ENCODE results near the gene CPEB1.
"Not testable (repeated sequence)": the region's sequence is repeated elsewhere in the genome, so short reads cannot be mapped to it uniquely, and the experiment has no call there.

Gene CPEB1

GRCh38 chr15:82648257-82649103 is 1.3 kb upstream of the CPEB1 start:
- no peak for DNase-seq

- DNase-seq, result peak; percentile 77
Measured at GRCh38 chr15:82647835-82648256, 683 bp upstream of the CPEB1 start.

- no peak for DNase-seq
Measured at GRCh38 chr15:82646250-82647044, 716 bp downstream of the CPEB1 start.

- not testable (repeated sequence) for DNase-seq
Measured at GRCh38 chr15:82644967-82645852, 2.0 kb downstream of the CPEB1 start.

- no peak for DNase-seq
Measured at GRCh38 chr15:82643992-82644391, 3.2 kb downstream of the CPEB1 start.

- DNase-seq, result no peak
Measured at GRCh38 chr15:82642656-82643055, 4.5 kb downstream of the CPEB1 start.

- DNase-seq, result no peak
Measured at GRCh38 chr15:82641129-82641798, 5.9 kb downstream of the CPEB1 start.

- DNase-seq, result no peak
Measured at GRCh38 chr15:82640672-82641071, 6.5 kb downstream of the CPEB1 start.

- DNase-seq, result no peak
Measured at GRCh38 chr15:82635798-82636197, 11.4 kb downstream of the CPEB1 start.

- DNase-seq, result no peak
Measured at GRCh38 chr15:82630033-82630432, 17.1 kb downstream of the CPEB1 start.

- no peak for DNase-seq
Measured at GRCh38 chr15:82625136-82625535, 22.0 kb downstream of the CPEB1 start.

- DNase-seq, result no peak
Measured at GRCh38 chr15:82624438-82624837, 22.7 kb downstream of the CPEB1 start.

- DNase-seq, result no peak
Measured at GRCh38 chr15:82624008-82624407, 23.2 kb downstream of the CPEB1 start.

GRCh38 chr15:82621970-82622369 is 25.2 kb downstream of the CPEB1 start:
- no peak for DNase-seq

- no peak for DNase-seq
Measured at GRCh38 chr15:82613747-82614146, 33.4 kb downstream of the CPEB1 start.

GRCh38 chr15:82611348-82611747 is 35.8 kb downstream of the CPEB1 start:
- DNase-seq, result no peak

GRCh38 chr15:82602195-82602594 is 45.0 kb downstream of the CPEB1 start:
- no peak for DNase-seq

- no peak for DNase-seq
Measured at GRCh38 chr15:82599862-82600261, 47.3 kb downstream of the CPEB1 start.

- no peak for DNase-seq
Measured at GRCh38 chr15:82597815-82598214, 49.3 kb downstream of the CPEB1 start.

GRCh38 chr15:82595766-82596165 is 51.4 kb downstream of the CPEB1 start:
- no peak for DNase-seq

GRCh38 chr15:82595203-82595602 is 52.0 kb downstream of the CPEB1 start:
- DNase-seq, result no peak

GRCh38 chr15:82587805-82588204 is 59.4 kb downstream of the CPEB1 start:
- no peak for DNase-seq
